Measurements from ENCODE around the gene CELF2. TPM values are rescaled to one million over a fixed set of nuclear protein-coding genes. Genes with fewer than 3 reads are reported as not detected.

The CELF2 gene
- total RNA-seq, 1 donor from 2014 or later = 3.8 TPM

DNA sequence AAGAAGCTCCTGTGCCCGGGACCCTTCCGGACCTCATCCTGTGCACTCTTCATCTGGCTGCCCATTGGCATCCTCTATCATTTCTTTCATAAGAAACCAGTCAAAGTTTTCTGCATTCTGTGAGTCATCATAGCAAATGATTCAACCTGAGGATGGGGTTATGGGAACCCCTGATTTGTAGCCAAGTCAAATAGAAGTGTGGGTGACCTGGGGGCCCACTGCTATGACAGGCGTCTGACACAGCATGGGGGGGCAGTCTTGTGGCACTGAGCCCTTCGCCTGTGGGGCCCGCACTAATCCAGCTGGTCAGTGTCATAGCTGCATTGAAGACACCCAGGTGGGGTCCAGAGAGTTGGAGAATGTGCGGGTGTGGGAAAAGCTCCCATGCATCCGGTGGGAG, 363.4 kb downstream of the CELF2 start:
- H3K27ac Mint-ChIP-seq = no peak overlapping the region
- no peak for DNase-seq (ENCODE audit: low spot score, unreplicated experiment)
- no peaks in the 10 kb centered on the region for H3K36me3 Mint-ChIP-seq (ENCODE audit: insufficient read depth)
- TF ChIP-seq, protein P1, sequence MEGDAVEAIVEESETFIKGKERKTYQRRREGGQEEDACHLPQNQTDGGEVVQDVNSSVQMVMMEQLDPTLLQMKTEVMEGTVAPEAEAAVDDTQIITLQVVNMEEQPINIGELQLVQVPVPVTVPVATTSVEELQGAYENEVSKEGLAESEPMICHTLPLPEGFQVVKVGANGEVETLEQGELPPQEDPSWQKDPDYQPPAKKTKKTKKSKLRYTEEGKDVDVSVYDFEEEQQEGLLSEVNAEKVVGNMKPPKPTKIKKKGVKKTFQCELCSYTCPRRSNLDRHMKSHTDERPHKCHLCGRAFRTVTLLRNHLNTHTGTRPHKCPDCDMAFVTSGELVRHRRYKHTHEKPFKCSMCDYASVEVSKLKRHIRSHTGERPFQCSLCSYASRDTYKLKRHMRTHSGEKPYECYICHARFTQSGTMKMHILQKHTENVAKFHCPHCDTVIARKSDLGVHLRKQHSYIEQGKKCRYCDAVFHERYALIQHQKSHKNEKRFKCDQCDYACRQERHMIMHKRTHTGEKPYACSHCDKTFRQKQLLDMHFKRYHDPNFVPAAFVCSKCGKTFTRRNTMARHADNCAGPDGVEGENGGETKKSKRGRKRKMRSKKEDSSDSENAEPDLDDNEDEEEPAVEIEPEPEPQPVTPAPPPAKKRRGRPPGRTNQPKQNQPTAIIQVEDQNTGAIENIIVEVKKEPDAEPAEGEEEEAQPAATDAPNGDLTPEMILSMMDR (IDR thresholded peaks at IDR 0.05; ENCODE audit: unreplicated experiment) = no peak
- peaks cover 18% of the 10 kb centered on the region for H3K27me3 Mint-ChIP-seq
- H3K4me3 Mint-ChIP-seq (ENCODE audit: low read depth) = no peak overlapping the region
- H3K4me1 Mint-ChIP-seq (ENCODE audit: low read depth) = no peaks in the 10 kb centered on the region
- H3K9me3 Mint-ChIP-seq (ENCODE audit: low read depth) = peaks cover 6% of the 10 kb centered on the region

DNA sequence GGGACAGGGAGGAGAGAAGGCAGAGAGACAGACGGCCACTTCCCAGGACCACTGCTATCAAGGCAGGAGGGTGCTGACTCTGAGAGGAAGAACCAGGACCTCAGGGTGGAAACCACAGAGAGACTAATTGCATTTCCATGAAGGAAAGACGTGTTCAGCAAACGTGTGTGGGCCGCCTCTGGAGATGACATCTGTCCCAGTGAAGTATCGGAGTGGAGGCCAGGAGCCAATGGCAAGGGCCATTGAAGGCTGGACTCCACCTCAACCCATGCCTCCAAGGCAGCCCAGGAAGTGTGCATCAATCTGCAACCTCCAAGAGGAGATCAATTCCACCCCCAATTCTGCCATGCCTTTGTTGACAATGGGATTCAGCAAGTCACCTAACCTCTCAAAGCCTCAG, 363.8 kb downstream of the CELF2 start:
- H3K9me3 Mint-ChIP-seq (ENCODE audit: low read depth) = peaks cover 6% of the 10 kb centered on the region
- TF ChIP-seq, protein P1 (IDR thresholded peaks at IDR 0.05; ENCODE audit: unreplicated experiment) = no peak
- H3K27ac Mint-ChIP-seq = no peak overlapping the region
- no peaks in the 10 kb centered on the region for H3K4me1 Mint-ChIP-seq (ENCODE audit: low read depth)
- DNase-seq (ENCODE audit: low spot score, unreplicated experiment) = no peak
- peaks cover 23% of the 10 kb centered on the region for H3K27me3 Mint-ChIP-seq
- no peaks in the 10 kb centered on the region for H3K36me3 Mint-ChIP-seq (ENCODE audit: insufficient read depth)
- H3K4me3 Mint-ChIP-seq (ENCODE audit: low read depth) = no peak overlapping the region

DNA sequence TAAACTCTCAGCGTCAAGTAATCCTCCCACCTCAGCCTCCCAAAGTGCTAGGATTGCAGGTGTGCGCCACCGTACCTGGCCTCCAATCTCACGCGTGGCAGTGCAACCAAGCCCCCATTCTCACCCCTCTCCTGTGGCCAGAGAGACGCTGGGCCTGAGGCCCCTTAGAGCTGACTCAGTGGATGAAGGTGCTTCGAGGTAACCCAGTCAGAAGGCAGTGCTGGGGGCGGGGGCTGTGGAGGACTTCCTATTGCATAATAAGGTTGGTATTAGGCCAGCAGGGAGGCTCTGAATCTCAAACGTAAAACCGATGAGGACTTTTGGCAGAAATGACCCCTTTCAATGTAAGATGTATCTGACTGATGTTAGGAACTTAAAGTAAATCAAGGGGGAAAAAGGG, 364.5 kb downstream of the CELF2 start:
- peaks cover 26% of the 10 kb centered on the region for H3K27me3 Mint-ChIP-seq
- H3K4me1 Mint-ChIP-seq (ENCODE audit: low read depth) = no peaks in the 10 kb centered on the region
- TF ChIP-seq, protein P1 (IDR thresholded peaks at IDR 0.05; ENCODE audit: unreplicated experiment) = no peak
- no peak overlapping the region for H3K27ac Mint-ChIP-seq
- no peaks in the 10 kb centered on the region for H3K36me3 Mint-ChIP-seq (ENCODE audit: insufficient read depth)
- DNase-seq (ENCODE audit: low spot score, unreplicated experiment) = no peak
- H3K9me3 Mint-ChIP-seq (ENCODE audit: low read depth) = peaks cover 6% of the 10 kb centered on the region
- no peak overlapping the region for H3K4me3 Mint-ChIP-seq (ENCODE audit: low read depth)

DNA sequence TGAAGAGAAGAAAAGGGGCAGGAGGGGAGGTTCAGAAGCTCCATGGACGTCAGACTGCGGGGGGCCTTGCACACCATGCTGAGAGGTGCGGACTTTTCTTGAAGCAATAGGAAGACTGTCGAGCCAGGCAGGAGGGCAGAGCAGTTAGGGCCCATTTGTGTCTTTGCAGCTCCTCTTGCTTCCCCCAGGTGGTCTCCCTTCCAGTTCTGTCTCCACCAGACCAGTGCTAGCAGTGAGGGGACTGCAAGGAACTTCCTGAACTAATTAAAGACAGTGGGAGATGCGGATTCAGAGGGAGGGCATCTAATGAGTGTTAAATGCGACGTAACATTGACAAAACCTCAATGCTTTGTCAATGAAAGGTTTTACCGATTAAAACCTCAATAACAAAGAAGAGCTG, 368.4 kb downstream of the CELF2 start:
- no peak for DNase-seq (ENCODE audit: low spot score, unreplicated experiment)
- peaks cover 40% of the 10 kb centered on the region for H3K27me3 Mint-ChIP-seq
- H3K4me1 Mint-ChIP-seq (ENCODE audit: low read depth) = no peaks in the 10 kb centered on the region
- no peak overlapping the region for H3K4me3 Mint-ChIP-seq (ENCODE audit: low read depth)
- no peak overlapping the region for H3K27ac Mint-ChIP-seq
- no peaks in the 10 kb centered on the region for H3K36me3 Mint-ChIP-seq (ENCODE audit: insufficient read depth)
- TF ChIP-seq, protein P1 (IDR thresholded peaks at IDR 0.05; ENCODE audit: unreplicated experiment) = no peak
- H3K9me3 Mint-ChIP-seq (ENCODE audit: low read depth) = peaks cover 6% of the 10 kb centered on the region
